ENCODE data around the gene CD320.

DNA sequence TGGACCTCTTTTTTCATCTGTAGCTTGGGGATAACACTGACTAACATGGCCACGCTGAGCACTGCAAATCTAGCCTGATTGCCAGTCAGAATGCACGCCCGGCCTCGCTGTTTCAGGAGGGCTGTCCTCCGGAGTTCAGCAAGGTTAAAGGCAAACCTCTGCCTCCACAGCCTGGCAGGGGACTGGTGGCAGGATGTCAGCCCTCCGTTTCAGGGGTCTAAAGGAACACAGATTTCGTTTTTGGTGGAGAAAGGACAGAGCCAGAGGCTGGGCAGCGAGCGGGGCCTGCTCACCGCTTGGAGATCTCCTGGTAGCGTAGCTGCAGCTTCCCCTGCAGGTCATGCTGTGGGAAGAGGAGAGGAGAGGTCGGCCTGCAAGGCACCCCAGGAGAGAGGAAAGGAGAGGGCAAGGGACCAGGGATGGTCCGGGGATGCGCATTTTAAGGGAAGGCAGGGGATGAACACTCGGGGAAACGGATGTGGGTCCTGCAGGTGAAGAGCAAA, 12.5 kb upstream of the CD320 start:
- no peak for TF ChIP-seq POLR2A (IDR thresholded peaks at IDR 0.05)
- TF ChIP-seq, protein P1, sequence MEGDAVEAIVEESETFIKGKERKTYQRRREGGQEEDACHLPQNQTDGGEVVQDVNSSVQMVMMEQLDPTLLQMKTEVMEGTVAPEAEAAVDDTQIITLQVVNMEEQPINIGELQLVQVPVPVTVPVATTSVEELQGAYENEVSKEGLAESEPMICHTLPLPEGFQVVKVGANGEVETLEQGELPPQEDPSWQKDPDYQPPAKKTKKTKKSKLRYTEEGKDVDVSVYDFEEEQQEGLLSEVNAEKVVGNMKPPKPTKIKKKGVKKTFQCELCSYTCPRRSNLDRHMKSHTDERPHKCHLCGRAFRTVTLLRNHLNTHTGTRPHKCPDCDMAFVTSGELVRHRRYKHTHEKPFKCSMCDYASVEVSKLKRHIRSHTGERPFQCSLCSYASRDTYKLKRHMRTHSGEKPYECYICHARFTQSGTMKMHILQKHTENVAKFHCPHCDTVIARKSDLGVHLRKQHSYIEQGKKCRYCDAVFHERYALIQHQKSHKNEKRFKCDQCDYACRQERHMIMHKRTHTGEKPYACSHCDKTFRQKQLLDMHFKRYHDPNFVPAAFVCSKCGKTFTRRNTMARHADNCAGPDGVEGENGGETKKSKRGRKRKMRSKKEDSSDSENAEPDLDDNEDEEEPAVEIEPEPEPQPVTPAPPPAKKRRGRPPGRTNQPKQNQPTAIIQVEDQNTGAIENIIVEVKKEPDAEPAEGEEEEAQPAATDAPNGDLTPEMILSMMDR (IDR thresholded peaks at IDR 0.05 in 4 of 5, conservative IDR thresholded peaks at IDR 0.05 in 1 of 5), result no peak

Data from gastrocnemius medialis (tissue), 4 donors.